GM19468 (cell line): Measurements from ENCODE around the gene ATP1B4.

Experiments used
- ATAC-seq: cut with Tn5 transposase; IDR thresholded peaks from one replicate; pipeline ENCODE4 v1.9.1; 2021; ENCODE audit warnings: mild to moderate bottlenecking, moderate library complexity, moderate number of reproducible peaks; ENCODE audit not compliant: unreplicated experiment; ENCODE audit errors: extremely low read depth

Gene ATP1B4

DNA sequence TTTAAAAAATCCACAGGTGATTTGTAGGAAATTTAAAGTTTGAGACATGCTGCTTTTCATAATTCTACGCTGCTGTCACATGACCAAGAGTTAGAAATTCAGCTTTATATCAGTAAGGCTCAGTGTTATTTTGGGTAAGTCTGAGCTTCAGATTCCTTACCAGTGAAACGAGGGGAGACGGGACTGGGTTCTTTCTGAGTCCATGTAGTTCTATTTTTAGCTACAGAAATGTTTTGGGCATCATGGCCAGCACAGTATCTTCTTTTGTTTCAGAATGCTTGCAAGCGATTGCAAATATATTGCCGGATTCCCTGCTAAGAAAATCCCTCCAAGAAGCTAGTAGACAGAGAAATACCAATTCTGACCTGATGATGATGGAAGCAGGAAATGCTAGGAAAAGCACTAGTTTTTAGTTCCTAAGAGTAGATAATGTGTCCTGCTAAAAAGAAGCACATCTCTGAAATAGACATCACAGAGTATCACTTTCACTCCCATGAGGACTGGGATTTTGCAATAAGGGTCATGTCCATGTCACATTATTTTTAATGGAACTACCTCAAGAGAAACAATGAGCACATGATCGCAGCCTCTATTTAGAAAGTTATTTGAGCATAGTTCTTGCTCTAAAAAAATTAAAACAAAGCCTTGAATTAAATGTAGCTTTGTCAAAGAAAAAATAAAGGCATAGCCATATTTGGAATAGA is 10.9 kb downstream of the ATP1B4 start:
- ATAC-seq, result no peak

DNA sequence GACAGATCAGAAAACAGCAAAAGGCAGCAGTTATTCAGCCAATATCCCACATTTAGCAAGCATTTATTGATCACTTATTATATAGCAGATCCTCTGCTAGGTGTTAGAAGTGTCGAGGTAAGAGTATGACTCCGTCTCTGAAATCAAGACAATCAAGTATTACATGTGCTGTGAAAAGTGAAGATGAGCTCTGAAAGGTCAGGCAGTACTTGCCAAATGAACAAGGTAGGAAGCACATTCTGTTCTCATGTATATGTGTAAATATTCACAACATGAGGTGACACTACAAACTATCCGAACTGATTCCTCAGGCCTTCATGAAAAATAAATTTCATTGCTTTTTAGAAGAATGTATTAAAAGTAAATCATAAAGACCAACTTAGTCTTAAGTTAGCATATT is 15.3 kb downstream of the ATP1B4 start:
- no peak for ATAC-seq

- ATAC-seq, result no peak
Measured at GRCh38 chrX:120377715-120378114, 15.8 kb downstream of the ATP1B4 start.

GRCh38 chrX:120378570-120378969 is 16.7 kb downstream of the ATP1B4 start:
- ATAC-seq, result no peak

- no peak for ATAC-seq
Measured at GRCh38 chrX:120379937-120380681, 18.2 kb downstream of the ATP1B4 start.

- no peak for ATAC-seq
Measured at GRCh38 chrX:120380699-120381098, 18.8 kb downstream of the ATP1B4 start.

- ATAC-seq, result no peak
Measured at GRCh38 chrX:120401301-120401700, 39.4 kb downstream of the ATP1B4 start.

DNA sequence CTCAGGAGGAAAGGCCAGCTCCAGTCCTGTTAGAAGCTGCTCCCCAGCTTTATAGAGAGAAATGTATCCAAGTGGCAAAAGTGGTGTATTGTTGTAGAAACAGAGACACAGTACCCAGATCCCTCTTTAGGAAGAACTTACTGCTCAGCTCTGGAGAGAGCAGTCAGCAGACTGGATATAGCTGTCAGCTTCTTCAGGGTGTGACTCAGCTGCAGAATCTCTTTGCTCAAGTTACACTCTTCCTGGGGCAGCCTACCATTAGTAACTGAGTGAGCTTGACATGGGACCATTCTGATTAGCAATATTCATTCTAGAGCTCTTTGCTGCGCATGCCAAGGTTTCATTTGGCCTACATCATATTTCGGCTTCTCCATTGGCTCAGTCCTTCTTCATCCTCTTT is 40.5 kb downstream of the ATP1B4 start:
- ATAC-seq, result no peak

GRCh38 chrX:120406638-120407037 is 44.7 kb downstream of the ATP1B4 start:
- ATAC-seq, result no peak

DNA sequence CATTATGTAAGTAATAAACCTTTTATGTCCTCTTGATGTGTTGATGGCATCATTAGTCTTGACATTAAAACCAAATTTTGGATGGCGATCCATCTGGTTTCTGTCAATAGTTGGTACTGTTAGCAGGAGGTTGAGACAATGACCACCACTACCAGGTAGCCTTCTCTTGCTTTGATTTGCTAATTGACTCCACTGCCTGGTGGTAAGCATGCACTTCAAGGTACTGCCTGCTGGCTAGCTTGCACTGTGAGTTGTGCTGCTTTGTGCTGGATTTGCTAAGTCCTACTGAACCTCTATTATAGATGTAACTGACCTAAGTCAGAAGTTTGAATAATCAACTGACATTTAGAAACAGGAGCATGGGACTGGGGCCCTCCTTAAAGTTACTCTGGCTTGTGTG is 46.3 kb downstream of the ATP1B4 start:
- ATAC-seq, result no peak

GRCh38 chrX:120419463-120419862 is 57.6 kb downstream of the ATP1B4 start:
- no peak for ATAC-seq

DNA sequence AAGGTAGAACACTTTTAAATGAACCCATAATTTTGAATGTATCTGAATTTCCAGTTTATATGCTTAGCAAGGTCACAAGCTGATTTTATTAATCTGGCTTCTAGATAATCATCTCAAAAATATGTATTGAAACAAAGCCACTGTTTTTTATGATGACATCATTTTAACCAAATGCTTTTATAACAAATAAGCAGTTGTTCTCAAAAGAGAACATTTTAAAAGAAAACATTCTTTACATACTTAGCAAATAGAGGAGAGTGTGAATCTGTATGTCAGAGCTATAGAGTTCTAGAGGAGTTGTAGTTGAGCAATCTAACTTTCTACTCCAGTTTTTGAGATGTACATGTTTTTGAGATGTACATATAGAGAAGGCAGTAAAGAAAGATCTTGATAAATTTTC is 64.7 kb downstream of the ATP1B4 start:
- no peak for ATAC-seq

DNA sequence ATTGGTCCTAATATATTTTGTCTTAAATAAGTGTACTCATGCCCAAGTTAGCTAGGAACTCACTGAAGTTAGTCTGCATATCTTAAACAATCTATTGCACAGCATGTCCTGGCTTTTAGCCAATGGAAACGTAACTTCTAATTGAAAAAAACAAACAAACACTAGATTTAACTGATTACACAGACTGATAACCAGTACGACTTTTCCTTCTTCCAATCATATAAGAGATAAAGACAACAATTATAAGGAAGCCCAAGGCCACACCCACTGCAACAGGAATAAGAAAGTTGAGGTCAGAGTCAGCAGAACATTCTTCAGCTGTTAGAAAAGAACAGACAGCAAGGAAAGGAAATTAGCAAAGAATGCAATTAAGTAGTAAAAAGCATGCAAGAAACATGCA is 66.4 kb downstream of the ATP1B4 start:
- ATAC-seq, result no peak

DNA sequence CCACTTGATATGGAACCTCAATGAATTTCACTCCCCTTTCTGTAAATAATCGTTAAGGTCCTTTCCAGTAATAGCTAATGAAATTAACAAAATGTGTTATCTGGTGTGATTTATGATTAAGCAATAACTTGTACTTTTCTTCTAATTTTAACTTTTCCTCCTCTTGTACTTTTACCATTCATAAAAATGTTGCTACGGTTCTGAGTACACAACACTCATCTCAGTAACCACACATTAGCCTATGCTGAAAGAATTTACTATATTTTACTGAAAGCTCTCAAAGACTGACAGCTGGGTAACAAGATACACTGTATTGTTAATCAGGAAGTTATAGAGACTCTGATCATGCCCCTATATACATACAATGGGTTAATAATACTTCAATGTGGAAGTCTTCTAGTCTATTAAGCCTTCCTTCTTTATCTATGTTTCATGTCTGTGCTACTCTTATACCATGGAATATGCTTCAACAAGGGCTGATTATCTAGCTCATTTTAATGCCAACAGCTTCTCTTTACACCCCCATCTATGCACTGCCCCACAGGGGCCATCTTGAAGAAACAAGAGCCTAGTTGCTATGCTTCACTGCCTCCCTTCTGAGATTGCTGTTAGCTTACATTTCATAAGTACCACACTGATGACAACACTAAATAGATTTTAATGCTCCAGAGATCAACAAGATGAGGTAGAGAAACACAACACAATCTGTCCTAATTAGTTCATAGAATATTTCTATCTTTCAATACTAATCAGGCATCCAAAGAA is 68.1 kb downstream of the ATP1B4 start:
- no peak for ATAC-seq
